H9 (cell line): Measurements from ENCODE around the gene ELMO2. TPM values are rescaled to one million over a fixed set of nuclear protein-coding genes. Genes with fewer than 3 reads are reported as not detected.

Source experiments
- DNase-seq: peaks from one replicate; pipeline ENCODE4 v3.0.0-alpha.2; 2017
- H2AFZ ChIP-seq: one replicate; pipeline ENCODE4 v1.6.1; 2013; ENCODE audit warnings: mild to moderate bottlenecking, low read length, control low read depth, moderate library complexity
- H2AK5ac ChIP-seq: 2 replicates; pipeline ENCODE4 v1.6.1; 2013; ENCODE audit warnings: low read length, control low read depth, mixed read lengths; ENCODE audit not compliant: insufficient read length
- H2BK120ac ChIP-seq: one replicate; pipeline ENCODE4 v1.6.1; 2013; ENCODE audit warnings: low read depth, mild to moderate bottlenecking, low read length, control low read depth, inconsistent platforms; ENCODE audit not compliant: poor library complexity, severe bottlenecking
- H2BK12ac ChIP-seq: 2 replicates; pipeline ENCODE4 v1.6.1; 2013; ENCODE audit warnings: low read length, control low read depth, mixed read lengths, low read depth; ENCODE audit not compliant: insufficient read length
- H2BK15ac ChIP-seq: 2 replicates; pipeline ENCODE4 v1.6.1; 2013; ENCODE audit warnings: low read depth, low read length, control low read depth
- H2BK20ac ChIP-seq: one replicate; pipeline ENCODE4 v1.6.1; 2013; ENCODE audit warnings: low read depth, mild to moderate bottlenecking, low read length, control low read depth, inconsistent platforms; ENCODE audit not compliant: poor library complexity, severe bottlenecking
- H2BK5ac ChIP-seq: 2 replicates; pipeline ENCODE4 v1.6.1; 2013; ENCODE audit warnings: low read length, control low read depth, mixed read lengths; ENCODE audit not compliant: insufficient read length
- H3K14ac ChIP-seq: 2 replicates; pipeline ENCODE4 v1.6.1; 2013; ENCODE audit warnings: low read length, control low read depth; ENCODE audit not compliant: insufficient read depth
- H3K18ac ChIP-seq: 2 replicates; pipeline ENCODE4 v1.6.1; 2013; ENCODE audit warnings: low read depth, mild to moderate bottlenecking, mixed read lengths, low read length, control low read depth; ENCODE audit not compliant: insufficient read length
- H3K23ac ChIP-seq: 2 replicates; pipeline ENCODE4 v1.6.1; 2013; ENCODE audit warnings: low read length, control low read depth, mixed read lengths, low read depth; ENCODE audit not compliant: insufficient read length
- H3K23me2 ChIP-seq: 2 replicates; pipeline ENCODE4 v1.6.1; 2013; ENCODE audit warnings: low read depth, mild to moderate bottlenecking, mixed read lengths, low read length, control low read depth; ENCODE audit not compliant: insufficient read length, poor library complexity, severe bottlenecking
- H3K27ac ChIP-seq: 2 replicates; pipeline ENCODE4 v1.5.1; 2013; ENCODE audit warnings: low read length, control low read depth, mixed read lengths, low read depth; ENCODE audit not compliant: insufficient read length
- H3K27me3 ChIP-seq: 2 replicates; pipeline ENCODE4 v1.6.1; 2013; ENCODE audit warnings: low read length, control low read depth, inconsistent platforms; ENCODE audit not compliant: insufficient read depth
- H3K4ac ChIP-seq: 2 replicates; pipeline ENCODE4 v1.6.1; 2013; ENCODE audit warnings: low read depth, mild to moderate bottlenecking, control low read depth, inconsistent platforms, low read length, moderate library complexity
- H3K4me1 ChIP-seq: 2 replicates; pipeline ENCODE4 v1.6.1; 2013; ENCODE audit warnings: low read length, control low read depth, inconsistent platforms; ENCODE audit not compliant: insufficient read depth
- H3K4me2 ChIP-seq: 2 replicates; pipeline ENCODE4 v1.6.1; 2013; ENCODE audit warnings: low read length, control low read depth, mixed read lengths; ENCODE audit not compliant: insufficient read length, insufficient read depth
- H3K56ac ChIP-seq: 2 replicates; pipeline ENCODE4 v1.6.1; 2013; ENCODE audit warnings: low read depth, mild to moderate bottlenecking, mixed read lengths, low read length, control low read depth; ENCODE audit not compliant: insufficient read length
- H3K79me1 ChIP-seq: 2 replicates; pipeline ENCODE4 v1.6.1; 2013; ENCODE audit warnings: low read depth, mild to moderate bottlenecking, moderate library complexity, low read length, control low read depth, inconsistent platforms; ENCODE audit not compliant: insufficient read depth, poor library complexity, severe bottlenecking
- H3K79me2 ChIP-seq: 2 replicates; pipeline ENCODE4 v1.6.1; 2013; ENCODE audit warnings: low read length, control low read depth, inconsistent platforms; ENCODE audit not compliant: insufficient read depth
- H3K9ac ChIP-seq: 2 replicates; pipeline ENCODE4 v1.6.1; 2013; ENCODE audit warnings: low read length, control low read depth, mixed read lengths; ENCODE audit not compliant: insufficient read length; ENCODE audit errors: extremely low read depth
- H3K9me3 ChIP-seq: one replicate; pipeline ENCODE4 v1.6.1; 2013; ENCODE audit warnings: low read depth, low read length, inconsistent platforms; ENCODE audit not compliant: control insufficient read depth
- H3T11ph ChIP-seq: one replicate; pipeline ENCODE4 v1.6.1; 2013; ENCODE audit warnings: mild to moderate bottlenecking, low read length, control low read depth, inconsistent platforms
- H4K20me1 ChIP-seq: one replicate; pipeline ENCODE4 v1.6.1; 2013; ENCODE audit not compliant: control insufficient read depth, insufficient read length, insufficient read depth
- H4K5ac ChIP-seq: 2 replicates; pipeline ENCODE4 v1.6.1; 2013; ENCODE audit warnings: low read depth, mild to moderate bottlenecking, mixed read lengths, low read length, control low read depth; ENCODE audit not compliant: insufficient read length
- H4K8ac ChIP-seq: replicated peaks from 2 replicates; pipeline ENCODE4 v1.6.1; 2013; ENCODE audit warnings: low read length, control low read depth, mixed read lengths, low read depth; ENCODE audit not compliant: insufficient read length
- H4K91ac ChIP-seq: 2 replicates; pipeline ENCODE4 v1.6.1; 2013; ENCODE audit warnings: low read depth, mild to moderate bottlenecking, moderate library complexity, mixed read lengths, low read length, control low read depth; ENCODE audit not compliant: insufficient read length
- H3K27ac Mint-ChIP-seq, 3 experiments: 2 replicates in 2 of 3; 3 replicates in 1 of 3; pipeline ENCODE4 v1.8.0; 2020 to 2021; ENCODE audit warnings: mixed read lengths in 3 of 3, mild to moderate bottlenecking in 1 of 3, moderate library complexity in 1 of 3
- H3K27me3 Mint-ChIP-seq: 2 replicates; pipeline ENCODE4 v1.8.0; 2021; ENCODE audit warnings: low read depth, mild to moderate bottlenecking, moderate library complexity, mixed read lengths
- H3K36me3 Mint-ChIP-seq, 3 experiments: 2 replicates in 2 of 3; 3 replicates in 1 of 3; pipeline ENCODE4 v1.8.0; 2020 to 2021; ENCODE audit warnings: low read depth in 3 of 3, mixed read lengths in 3 of 3; ENCODE audit not compliant: insufficient read depth in 1 of 3
- H3K4me1 Mint-ChIP-seq, 2 experiments: 2 replicates each; pipeline ENCODE4 v1.8.0; 2020; ENCODE audit warnings: mixed read lengths in 2 of 2
- H3K4me3 Mint-ChIP-seq, 2 experiments: 2 replicates in 1 of 2; 3 replicates in 1 of 2; pipeline ENCODE4 v1.8.0; 2020 to 2021; ENCODE audit warnings: mild to moderate bottlenecking in 2 of 2, mixed read lengths in 2 of 2, moderate library complexity in 1 of 2
- H3K9me3 Mint-ChIP-seq, 2 experiments: 2 replicates in 1 of 2; 3 replicates in 1 of 2; pipeline ENCODE4 v1.8.0; 2020; ENCODE audit warnings: mild to moderate bottlenecking in 2 of 2, mixed read lengths in 2 of 2, moderate library complexity in 1 of 2
- CTCF ChIP-seq: fragments of 200-600 bp; sonication (generic); conservative IDR thresholded peaks from 3 replicates; pipeline ENCODE4 v1.8.0; 2021; ENCODE audit warnings: antibody characterized with exemption, mild to moderate bottlenecking
- WGBS: extraction: QIAGEN DNeasy Blood & Tissue Kit; methylation state at CpG from one replicate; pipeline ENCODE4 v1.1.7; 2013; ENCODE audit warnings: missing lambda C conversion rate, low lambda C conversion rate, mixed read lengths; ENCODE audit not compliant: insufficient read length; ENCODE audit errors: extremely low coverage; 5-methylcytosine and 5-hydroxymethylcytosine counted together
- total RNA-seq: library from RNA; stranded (reverse); gene quantifications from 2 replicates; pipeline ENCODE4 v1.2.1, GENCODE V29; 2021

Gene ELMO2
- total RNA-seq, 1 experiment from 2014 or later: 32.5 TPM

DNA sequence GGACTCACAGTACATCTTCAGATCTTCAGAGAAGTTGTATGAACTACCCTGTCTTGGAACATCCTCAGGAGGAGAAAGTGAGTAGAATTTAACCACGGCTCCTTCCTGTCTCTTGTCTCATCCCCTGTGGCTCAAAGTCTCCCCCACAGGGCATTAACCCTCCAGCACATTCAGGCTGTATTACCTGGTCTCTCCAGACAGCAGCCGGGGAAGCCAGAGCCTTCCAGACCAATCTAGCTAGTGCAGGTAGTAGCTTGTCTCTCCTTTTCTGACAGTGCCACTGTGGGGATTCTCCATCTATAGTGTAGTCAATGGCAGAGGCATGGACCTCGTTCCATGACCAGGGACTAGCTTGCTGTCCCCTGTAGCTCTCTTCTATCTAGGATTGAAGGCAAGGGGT lies 16.9 kb upstream of the ELMO2 start:
- Histone ChIP-seq H4K8ac (no peak overlapping the region), H2BK5ac (no peak overlapping the region), H2BK15ac (no peak overlapping the region), H2BK120ac (no peak overlapping the region), H3K4me2 (no peak overlapping the region), H3K9me3 (no peaks in the 10 kb centered on the region), H3K4me1 (peaks cover 5% of the 10 kb centered on the region; the same call in 1 of the 2 replicates), H2BK20ac (no peak overlapping the region), H3K27me3 (no peaks in the 10 kb centered on the region; the same call in 1 of the 2 replicates), H3K23ac (no peak overlapping the region), H3K18ac (no peak overlapping the region), H3K56ac (no peak overlapping the region), H2AK5ac (no peak overlapping the region), H4K91ac (no peak overlapping the region), H3K14ac (no peak overlapping the region), H2BK12ac (no peak overlapping the region), H3K79me1 (no peaks in the 10 kb centered on the region), H3K27ac (no peak overlapping the region), H4K20me1 (no peaks in the 10 kb centered on the region), H2AFZ (no peak overlapping the region), H3T11ph (no peak overlapping the region), H3K9ac (no peak overlapping the region), H3K23me2 (no peaks in the 10 kb centered on the region), H3K79me2 (no peaks in the 10 kb centered on the region), H4K5ac (no peak overlapping the region), H3K4ac (no peak overlapping the region)
- Mint-ChIP-seq H3K27ac (peak overlapping the region in 1 of 3 experiments; percentile 29; a peak in 1 of 7 replicates), H3K36me3 (no peaks in the 10 kb centered on the region), H3K9me3 (no peaks in the 10 kb centered on the region), H3K4me1 (peaks cover 20 to 27% of the 10 kb centered on the region in 2 experiments), H3K27me3 (peaks cover 6% of the 10 kb centered on the region), H3K4me3 (no peak overlapping the region)
- WGBS: no CpG with 5 or more reads among the region's 3 CpGs
- DNase-seq: no peak
- TF ChIP-seq CTCF: no peak
